ENCODE data around the gene ZNF346.
A peak's percentile ranks its signal among the peaks of the same experiment; 100 is the strongest.

ZNF346 gene

GRCh38 chr5:177006265-177006972, 16.1 kb upstream of the ZNF346 start, which contains the start of gene UIMC1 (continued):
- TF ChIP-seq ZBTB44 (tag by site-specific recombination; IDR thresholded peaks at IDR 0.05) (no peak; the same call in 1 of the 2 replicates), ZNF335 (tag by site-specific recombination; conservative IDR thresholded peaks at IDR 0.05) (peak; percentile 99), ZSCAN23 (tag by site-specific recombination; IDR thresholded peaks at IDR 0.05) (no peak; the same call in 1 of the 2 replicates), ZFP3 (tag by site-specific recombination; IDR thresholded peaks at IDR 0.05; ENCODE audit: low read depth) (no peak), ZNF221 (tag by site-specific recombination; IDR thresholded peaks at IDR 0.05; ENCODE audit: borderline replicate concordance) (no peak), ZNF114 (tag by site-specific recombination; IDR thresholded peaks at IDR 0.05) (no peak), ZNF184 (tag by site-specific recombination; IDR thresholded peaks at IDR 0.05) (no peak), ZNF776 (tag by site-specific recombination; IDR thresholded peaks at IDR 0.05; ENCODE audit: borderline replicate concordance) (no peak), ZNF560 (tag by site-specific recombination; IDR thresholded peaks at IDR 0.05; ENCODE audit: borderline replicate concordance) (no peak), ZNF239 (tag by site-specific recombination; IDR thresholded peaks at IDR 0.05) (no peak), ZNF510 (tag by site-specific recombination; IDR thresholded peaks at IDR 0.05; ENCODE audit: insufficient replicate concordance) (no peak), ZBTB10 (tag by site-specific recombination; IDR thresholded peaks at IDR 0.05) (peak; percentile 78), KLF7 (tag by site-specific recombination; IDR thresholded peaks at IDR 0.05; ENCODE audit: borderline replicate concordance) (peak; percentile 80), GLI2 (tag by site-specific recombination; IDR thresholded peaks at IDR 0.05; ENCODE audit: borderline replicate concordance, low read depth) (no peak), PRDM10 (tag by site-specific recombination; IDR thresholded peaks at IDR 0.05) (peak; percentile 99), ZNF202 (tag by site-specific recombination; IDR thresholded peaks at IDR 0.05; ENCODE audit: borderline replicate concordance) (no peak), ZNF37A (tag by site-specific recombination; IDR thresholded peaks at IDR 0.05) (no peak), ZNF629 (tag by site-specific recombination; IDR thresholded peaks at IDR 0.05) (peak; percentile 74), ZNF561 (tag by site-specific recombination; IDR thresholded peaks at IDR 0.05; ENCODE audit: borderline replicate concordance) (0 out of 2 replicates have a peak, but pooled peaks have one; percentile 86), ZBTB6 (tag by site-specific recombination; IDR thresholded peaks at IDR 0.05) (no peak; the same call in 1 of the 2 replicates), PRDM2 (tag by site-specific recombination; IDR thresholded peaks at IDR 0.05; ENCODE audit: borderline replicate concordance) (0 out of 2 replicates have a peak, but pooled peaks have one; percentile 36), ZNF16 (tag by site-specific recombination; IDR thresholded peaks at IDR 0.05; ENCODE audit: low read depth) (no peak), HOXD13 (CRISPR knock-in tag; IDR thresholded peaks at IDR 0.05; ENCODE audit: borderline replicate concordance) (no peak), SCRT1 (tag by site-specific recombination; IDR thresholded peaks at IDR 0.05; ENCODE audit: borderline replicate concordance) (no peak)

Measured in HEK293 (cell line).